ENCODE results near the gene GNAL.
A peak's percentile ranks its signal among the peaks of the same experiment; 100 is the strongest.

GNAL gene

GRCh38 chr18:11802158-11802557 is 113.1 kb downstream of the GNAL start (continued):
- no peak for TF ChIP-seq ZFP69B (tag by site-specific recombination; IDR thresholded peaks at IDR 0.05)
- TF ChIP-seq ZBTB1 (tag by site-specific recombination; IDR thresholded peaks at IDR 0.05), result no peak

DNA sequence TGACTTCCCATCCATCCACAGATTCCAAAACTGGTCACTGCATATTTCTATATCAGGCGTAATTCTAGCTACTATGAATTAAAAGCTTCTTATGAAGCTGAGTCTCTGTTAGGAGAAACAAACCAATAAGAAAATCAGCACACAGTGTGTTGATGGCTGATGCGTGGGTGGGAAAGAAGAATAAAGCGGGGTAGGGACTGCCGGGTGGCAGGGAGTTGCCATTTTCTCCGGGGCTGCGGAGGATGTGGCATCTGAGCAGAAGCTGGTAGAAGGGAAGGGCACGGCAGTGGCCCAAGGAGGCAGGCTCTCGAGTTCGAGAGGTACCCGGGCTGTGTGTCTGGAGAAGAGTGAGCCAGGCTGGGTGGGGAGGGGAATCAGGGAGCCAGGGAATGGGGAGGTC is 113.5 kb downstream of the GNAL start:
- Histone ChIP-seq H3K4me1 (ENCODE audit: control insufficient read depth, insufficient read depth, low read length) (peaks cover 3% of the 10 kb centered on the region; the same call in 1 of the 2 replicates), H3K27ac (ENCODE audit: extremely low read depth, low read depth, low read length) (no peak overlapping the region), H3K4me3 (ENCODE audit: low read depth, low read length) (no peak overlapping the region), H3K36me3 (ENCODE audit: control insufficient read depth in 2 of 2, insufficient read depth in 1 of 2, low read length in 2 of 2) (no peaks in the 10 kb centered on the region), H3K9me3 (ENCODE audit: control insufficient read depth, insufficient read depth, low read depth, low read length) (no peaks in the 10 kb centered on the region)
- CTCF ChIA-PET, result no interaction called here
- TF ChIP-seq ZNF138 (tag by site-specific recombination; IDR thresholded peaks at IDR 0.05; ENCODE audit: borderline replicate concordance) (no peak), ZNF433 (tag by site-specific recombination; IDR thresholded peaks at IDR 0.05; ENCODE audit: low read depth) (no peak), ZNF292 (tag by site-specific recombination; IDR thresholded peaks at IDR 0.05; ENCODE audit: borderline replicate concordance, low read depth) (no peak), ZBTB17 (tag by site-specific recombination; IDR thresholded peaks at IDR 0.05) (no peak), SCRT2 (tag by site-specific recombination; IDR thresholded peaks at IDR 0.05) (no peak), ZNF202 (tag by site-specific recombination; IDR thresholded peaks at IDR 0.05; ENCODE audit: borderline replicate concordance) (no peak), ZNF223 (tag by site-specific recombination; IDR thresholded peaks at IDR 0.05) (no peak), ZFP41 (tag by site-specific recombination; IDR thresholded peaks at IDR 0.05; ENCODE audit: borderline replicate concordance) (no peak), KLF10 (tag by site-specific recombination; IDR thresholded peaks at IDR 0.05) (no peak), GLIS1 (tag by site-specific recombination; IDR thresholded peaks at IDR 0.05) (no peak), ZNF830 (tag by site-specific recombination; IDR thresholded peaks at IDR 0.05; ENCODE audit: low read depth) (no peak), PRDM4 (tag by site-specific recombination; IDR thresholded peaks at IDR 0.05) (no peak), ZNF146 (tag by site-specific recombination; IDR thresholded peaks at IDR 0.05) (no peak)
- TF ChIP-seq, protein P1, sequence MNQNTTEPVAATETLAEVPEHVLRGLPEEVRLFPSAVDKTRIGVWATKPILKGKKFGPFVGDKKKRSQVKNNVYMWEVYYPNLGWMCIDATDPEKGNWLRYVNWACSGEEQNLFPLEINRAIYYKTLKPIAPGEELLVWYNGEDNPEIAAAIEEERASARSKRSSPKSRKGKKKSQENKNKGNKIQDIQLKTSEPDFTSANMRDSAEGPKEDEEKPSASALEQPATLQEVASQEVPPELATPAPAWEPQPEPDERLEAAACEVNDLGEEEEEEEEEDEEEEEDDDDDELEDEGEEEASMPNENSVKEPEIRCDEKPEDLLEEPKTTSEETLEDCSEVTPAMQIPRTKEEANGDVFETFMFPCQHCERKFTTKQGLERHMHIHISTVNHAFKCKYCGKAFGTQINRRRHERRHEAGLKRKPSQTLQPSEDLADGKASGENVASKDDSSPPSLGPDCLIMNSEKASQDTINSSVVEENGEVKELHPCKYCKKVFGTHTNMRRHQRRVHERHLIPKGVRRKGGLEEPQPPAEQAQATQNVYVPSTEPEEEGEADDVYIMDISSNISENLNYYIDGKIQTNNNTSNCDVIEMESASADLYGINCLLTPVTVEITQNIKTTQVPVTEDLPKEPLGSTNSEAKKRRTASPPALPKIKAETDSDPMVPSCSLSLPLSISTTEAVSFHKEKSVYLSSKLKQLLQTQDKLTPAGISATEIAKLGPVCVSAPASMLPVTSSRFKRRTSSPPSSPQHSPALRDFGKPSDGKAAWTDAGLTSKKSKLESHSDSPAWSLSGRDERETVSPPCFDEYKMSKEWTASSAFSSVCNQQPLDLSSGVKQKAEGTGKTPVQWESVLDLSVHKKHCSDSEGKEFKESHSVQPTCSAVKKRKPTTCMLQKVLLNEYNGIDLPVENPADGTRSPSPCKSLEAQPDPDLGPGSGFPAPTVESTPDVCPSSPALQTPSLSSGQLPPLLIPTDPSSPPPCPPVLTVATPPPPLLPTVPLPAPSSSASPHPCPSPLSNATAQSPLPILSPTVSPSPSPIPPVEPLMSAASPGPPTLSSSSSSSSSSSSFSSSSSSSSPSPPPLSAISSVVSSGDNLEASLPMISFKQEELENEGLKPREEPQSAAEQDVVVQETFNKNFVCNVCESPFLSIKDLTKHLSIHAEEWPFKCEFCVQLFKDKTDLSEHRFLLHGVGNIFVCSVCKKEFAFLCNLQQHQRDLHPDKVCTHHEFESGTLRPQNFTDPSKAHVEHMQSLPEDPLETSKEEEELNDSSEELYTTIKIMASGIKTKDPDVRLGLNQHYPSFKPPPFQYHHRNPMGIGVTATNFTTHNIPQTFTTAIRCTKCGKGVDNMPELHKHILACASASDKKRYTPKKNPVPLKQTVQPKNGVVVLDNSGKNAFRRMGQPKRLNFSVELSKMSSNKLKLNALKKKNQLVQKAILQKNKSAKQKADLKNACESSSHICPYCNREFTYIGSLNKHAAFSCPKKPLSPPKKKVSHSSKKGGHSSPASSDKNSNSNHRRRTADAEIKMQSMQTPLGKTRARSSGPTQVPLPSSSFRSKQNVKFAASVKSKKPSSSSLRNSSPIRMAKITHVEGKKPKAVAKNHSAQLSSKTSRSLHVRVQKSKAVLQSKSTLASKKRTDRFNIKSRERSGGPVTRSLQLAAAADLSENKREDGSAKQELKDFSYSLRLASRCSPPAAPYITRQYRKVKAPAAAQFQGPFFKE (tag by site-specific recombination; IDR thresholded peaks at IDR 0.05; ENCODE audit: borderline replicate concordance), result no peak
- POLR2A ChIA-PET, result no interaction called here

DNA sequence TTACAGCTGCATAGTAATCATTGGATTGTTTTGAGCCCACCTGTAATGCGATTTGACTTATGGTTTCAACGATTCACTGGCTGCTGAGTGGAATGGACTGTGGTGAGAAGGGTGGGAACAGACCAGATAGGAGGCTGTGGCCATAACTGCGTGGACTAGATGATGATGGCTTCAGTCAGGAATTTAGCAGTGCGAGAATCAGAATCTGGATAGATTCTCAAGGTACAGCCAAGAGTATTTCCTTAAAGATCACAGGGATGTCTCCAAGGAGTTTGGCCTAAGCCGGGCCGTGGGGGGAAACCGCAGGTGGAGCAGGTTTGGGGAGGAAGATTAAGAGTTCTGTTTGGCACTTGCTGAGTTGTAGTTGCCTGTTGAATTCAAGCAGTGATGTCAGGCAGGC is 118.2 kb downstream of the GNAL start:
- no peaks in the 10 kb centered on the region for H3K9me3 ChIP-seq (ENCODE audit: control insufficient read depth, insufficient read depth, low read depth, low read length)
- CTCF ChIA-PET, result interaction anchor here (1.2 kb wide), 1 partner anchor 152 kb away, joined by 4 read pairs; no protein-coding TSS in a partner anchor

More for the DNA sequence above, 118.2 kb downstream of the GNAL start:
- H3K4me1 ChIP-seq (ENCODE audit: control insufficient read depth, insufficient read depth, low read length), result peaks cover 3% of the 10 kb centered on the region; the same call in 1 of the 2 replicates
- POLR2A ChIA-PET, result no interaction called here
- no peak overlapping the region for H3K4me3 ChIP-seq (ENCODE audit: low read depth, low read length)
- H3K27ac ChIP-seq (ENCODE audit: extremely low read depth, low read depth, low read length), result no peak overlapping the region
- no peaks in the 10 kb centered on the region for H3K36me3 ChIP-seq (ENCODE audit: control insufficient read depth in 2 of 2, insufficient read depth in 1 of 2, low read length in 2 of 2)
- TF ChIP-seq ZFP41 (tag by site-specific recombination; IDR thresholded peaks at IDR 0.05; ENCODE audit: borderline replicate concordance) (no peak), ZNF169 (tag by site-specific recombination; IDR thresholded peaks at IDR 0.05) (no peak), SCRT2 (tag by site-specific recombination; IDR thresholded peaks at IDR 0.05) (0 out of 2 replicates have a peak, but pooled peaks have one; percentile 18)
- TF ChIP-seq, protein P2, sequence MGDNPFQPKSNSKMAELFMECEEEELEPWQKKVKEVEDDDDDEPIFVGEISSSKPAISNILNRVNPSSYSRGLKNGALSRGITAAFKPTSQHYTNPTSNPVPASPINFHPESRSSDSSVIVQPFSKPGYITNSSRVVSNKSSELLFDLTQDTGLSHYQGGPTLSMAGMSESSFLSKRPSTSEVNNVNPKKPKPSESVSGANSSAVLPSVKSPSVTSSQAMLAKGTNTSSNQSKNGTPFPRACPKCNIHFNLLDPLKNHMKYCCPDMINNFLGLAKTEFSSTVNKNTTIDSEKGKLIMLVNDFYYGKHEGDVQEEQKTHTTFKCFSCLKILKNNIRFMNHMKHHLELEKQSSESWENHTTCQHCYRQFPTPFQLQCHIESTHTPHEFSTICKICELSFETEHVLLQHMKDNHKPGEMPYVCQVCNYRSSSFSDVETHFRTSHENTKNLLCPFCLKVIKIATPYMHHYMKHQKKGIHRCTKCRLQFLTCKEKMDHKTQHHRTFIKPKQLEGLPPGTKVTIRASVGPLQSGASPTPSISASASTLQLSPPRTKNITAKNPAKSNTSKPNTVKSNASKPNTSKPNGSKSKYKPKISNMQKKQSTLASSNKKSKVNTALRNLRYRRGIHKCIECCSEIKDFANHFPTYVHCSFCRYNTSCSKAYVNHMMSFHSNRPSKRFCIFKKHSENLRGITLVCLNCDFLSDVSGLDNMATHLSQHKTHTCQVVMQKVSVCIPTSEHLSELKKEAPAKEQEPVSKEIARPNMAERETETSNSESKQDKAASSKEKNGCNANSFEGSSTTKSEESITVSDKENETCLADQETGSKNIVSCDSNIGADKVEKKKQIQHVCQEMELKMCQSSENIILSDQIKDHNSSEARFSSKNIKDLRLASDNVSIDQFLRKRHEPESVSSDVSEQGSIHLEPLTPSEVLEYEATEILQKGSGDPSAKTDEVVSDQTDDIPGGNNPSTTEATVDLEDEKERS (tag by site-specific recombination; IDR thresholded peaks at IDR 0.05), result 0 out of 2 replicates have a peak, but pooled peaks have one; percentile 2

Measured in HEK293 (cell line).